Vagina (tissue), 2 donors: ENCODE results near the gene NOTCH1. TPM values are rescaled to one million over a fixed set of nuclear protein-coding genes. Genes with fewer than 3 reads are reported as not detected.

Experiments used
- DNase-seq, 2 donors: peaks; one replicate each; pipeline ENCODE4 v3.0.0-alpha.2; 2017; ENCODE audit errors: extremely low spot score in 2 of 2
- H3K27ac ChIP-seq: fragments of 200-600 bp; sonication (generic); one replicate; pipeline ENCODE4 v1.5.1; 2019
- H3K27me3 ChIP-seq: fragments of 200-600 bp; sonication (generic); one replicate; pipeline ENCODE4 v1.5.1; 2019
- H3K36me3 ChIP-seq, 2 donors: fragments of 200-600 bp; sonication (generic); one replicate each; pipeline ENCODE4 v1.5.1; 2017 to 2019
- H3K4me1 ChIP-seq: fragments of 200-600 bp; sonication (generic); one replicate; pipeline ENCODE4 v1.5.1; 2019
- H3K4me3 ChIP-seq, 2 donors: fragments of 200-600 bp; sonication (generic); 1 replicate in 1 of 2; 2 replicates in 1 of 2; pipeline ENCODE4 v1.5.1; 2016 to 2019
- H3K9me3 ChIP-seq: fragments of 200-600 bp; sonication (generic); one replicate; pipeline ENCODE4 v1.5.1; 2019
- POLR2A ChIP-seq, 2 donors: fragments of 450-650 bp; IDR thresholded peaks; one replicate each; pipeline ENCODE4 v1.6.1; 2017; ENCODE audit warnings: antibody characterized with exemption in 2 of 2, mild to moderate bottlenecking in 2 of 2, moderate library complexity in 2 of 2
- POLR2AphosphoS5 ChIP-seq, 2 donors: sonication (generic); formaldehyde crosslinking; IDR thresholded peaks; one replicate each; pipeline ENCODE4 v1.9.0; 2017; ENCODE audit warnings: antibody characterized with exemption in 2 of 2, mild to moderate bottlenecking in 2 of 2, low read depth in 1 of 2; ENCODE audit not compliant: insufficient read depth in 1 of 2
- intact Hi-C: fragments of 100-400 bp; cut with DNase I; formaldehyde crosslinking; loops from one replicate; pipeline ENCODE4 v1.15.1; 2023
- total RNA-seq: library from RNA; depleted of rRNA; stranded (reverse); fragments of >200 nt; gene quantifications from one replicate; pipeline ENCODE4 v1.2.3, GENCODE V29; 2016
- TF ChIP-seq, protein P1 (sequence below), 3 experiments: fragments of 450-650 bp in 2 of 3; fragments of 200-600 bp in 1 of 3; sonication (generic) in 1 of 3; IDR thresholded peaks; one replicate each; pipeline ENCODE4 v1.5.1; 2017 to 2019; ENCODE audit warnings: antibody characterized with exemption in 3 of 3, mild to moderate bottlenecking in 2 of 3, moderate library complexity in 2 of 3

Gene NOTCH1
- total RNA-seq, 1 donor from 2014 or later = 67.0 TPM

GRCh38 chr9:136590821-136591752 is 45.2 kb upstream of the NOTCH1 start:
- TF ChIP-seq, protein P1, sequence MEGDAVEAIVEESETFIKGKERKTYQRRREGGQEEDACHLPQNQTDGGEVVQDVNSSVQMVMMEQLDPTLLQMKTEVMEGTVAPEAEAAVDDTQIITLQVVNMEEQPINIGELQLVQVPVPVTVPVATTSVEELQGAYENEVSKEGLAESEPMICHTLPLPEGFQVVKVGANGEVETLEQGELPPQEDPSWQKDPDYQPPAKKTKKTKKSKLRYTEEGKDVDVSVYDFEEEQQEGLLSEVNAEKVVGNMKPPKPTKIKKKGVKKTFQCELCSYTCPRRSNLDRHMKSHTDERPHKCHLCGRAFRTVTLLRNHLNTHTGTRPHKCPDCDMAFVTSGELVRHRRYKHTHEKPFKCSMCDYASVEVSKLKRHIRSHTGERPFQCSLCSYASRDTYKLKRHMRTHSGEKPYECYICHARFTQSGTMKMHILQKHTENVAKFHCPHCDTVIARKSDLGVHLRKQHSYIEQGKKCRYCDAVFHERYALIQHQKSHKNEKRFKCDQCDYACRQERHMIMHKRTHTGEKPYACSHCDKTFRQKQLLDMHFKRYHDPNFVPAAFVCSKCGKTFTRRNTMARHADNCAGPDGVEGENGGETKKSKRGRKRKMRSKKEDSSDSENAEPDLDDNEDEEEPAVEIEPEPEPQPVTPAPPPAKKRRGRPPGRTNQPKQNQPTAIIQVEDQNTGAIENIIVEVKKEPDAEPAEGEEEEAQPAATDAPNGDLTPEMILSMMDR (IDR thresholded peaks at IDR 0.05) = no peak
- TF ChIP-seq POLR2AphosphoS5 (IDR thresholded peaks at IDR 0.05; ENCODE audit: insufficient read depth in 1 of 2, low read depth in 1 of 2) (no peak), POLR2A (IDR thresholded peaks at IDR 0.05) (no peak)
- H3K9me3 ChIP-seq = no peaks in the 10 kb centered on the region
- intact Hi-C loops = no loop called here
- peak overlapping the region; percentile 8 for H3K27ac ChIP-seq
- no peaks in the 10 kb centered on the region for H3K36me3 ChIP-seq
- no peaks in the 10 kb centered on the region for H3K27me3 ChIP-seq
- H3K4me1 ChIP-seq = peaks cover 45% of the 10 kb centered on the region
- no peak overlapping the region for H3K4me3 ChIP-seq
- no peak for DNase-seq

- Histone ChIP-seq H3K27me3 (no peaks in the 10 kb centered on the region), H3K4me1 (peaks cover 55% of the 10 kb centered on the region), H3K36me3 (no peaks in the 10 kb centered on the region), H3K4me3 (no peak overlapping the region), H3K27ac (peak overlapping the region; percentile 8), H3K9me3 (no peaks in the 10 kb centered on the region)
- DNase-seq = no peak
- intact Hi-C loops = no loop called here
- TF ChIP-seq POLR2A (IDR thresholded peaks at IDR 0.05) (no peak), POLR2AphosphoS5 (IDR thresholded peaks at IDR 0.05; ENCODE audit: insufficient read depth in 1 of 2, low read depth in 1 of 2) (no peak)
- TF ChIP-seq, protein P1 (IDR thresholded peaks at IDR 0.05) = no peak
Measured at GRCh38 chr9:136589766-136590763, 44.2 kb upstream of the NOTCH1 start.

- no peak for TF ChIP-seq POLR2A (IDR thresholded peaks at IDR 0.05)
- no peak for TF ChIP-seq POLR2AphosphoS5 (IDR thresholded peaks at IDR 0.05; ENCODE audit: insufficient read depth in 1 of 2, low read depth in 1 of 2)
- TF ChIP-seq, protein P1 (IDR thresholded peaks at IDR 0.05) = no peak
- Histone ChIP-seq H3K27ac (peak overlapping the region; percentile 12), H3K27me3 (no peaks in the 10 kb centered on the region), H3K4me1 (peaks cover 62% of the 10 kb centered on the region), H3K9me3 (no peaks in the 10 kb centered on the region), H3K36me3 (no peaks in the 10 kb centered on the region), H3K4me3 (no peak overlapping the region)
- intact Hi-C loops = no loop called here
- DNase-seq = no peak
Measured at GRCh38 chr9:136588663-136589464, 43.0 kb upstream of the NOTCH1 start.

- DNase-seq = no peak
- H3K9me3 ChIP-seq = no peaks in the 10 kb centered on the region
- no peaks in the 10 kb centered on the region for H3K27me3 ChIP-seq
- H3K36me3 ChIP-seq = no peaks in the 10 kb centered on the region
- peak overlapping the region; percentile 12 for H3K27ac ChIP-seq
- H3K4me3 ChIP-seq = no peak overlapping the region
- intact Hi-C loops = no loop called here
- H3K4me1 ChIP-seq = peaks cover 62% of the 10 kb centered on the region
- TF ChIP-seq POLR2AphosphoS5 (IDR thresholded peaks at IDR 0.05; ENCODE audit: insufficient read depth in 1 of 2, low read depth in 1 of 2) = no peak
- TF ChIP-seq, protein P1 (IDR thresholded peaks at IDR 0.05) = no peak
- TF ChIP-seq POLR2A (IDR thresholded peaks at IDR 0.05) = no peak
Measured at GRCh38 chr9:136587944-136588662, 42.3 kb upstream of the NOTCH1 start.
